PC-9 (cell line): ENCODE measurements around the gene HSPA12A. TPM values are rescaled to one million over a fixed set of nuclear protein-coding genes. Genes with fewer than 3 reads are reported as not detected.

Experiments
- BruUV-seq: library from RNA; stranded (reverse); fragments of 400-500 nt; replicated peaks from 2 replicates; lab custom pipeline; 2021; lab: Mats Ljungman, UMichigan
- CTCF ChIA-PET: fragments of 300-600 bp; sonication (Branson Sonifier 250); formaldehyde crosslinking; loops from one replicate; lab custom pipeline; 2022; ENCODE audit warnings: antibody characterized with exemption; lab: Charles Lee
- POLR2A ChIA-PET: fragments of 300-600 bp; sonication (Branson Sonifier 250); formaldehyde crosslinking; loops from one replicate; lab custom pipeline; 2022; ENCODE audit warnings: antibody characterized with exemption; ENCODE audit not compliant: unreplicated experiment; lab: Charles Lee
- DNase-seq, 2 experiments: peaks; one replicate each; pipeline versions ENCODE4 v3.0.0 to v3.0.0-alpha.2; 2015 to 2022; ENCODE audit warnings: mixed read lengths in 1 of 2
- H2AFZ ChIP-seq: fragments of 200-600 bp; sonication (generic); 2 replicates; pipeline ENCODE4 v1.8.1; 2017; ENCODE audit warnings: antibody characterized with exemption
- H3F3A ChIP-seq: fragments of 200-600 bp; sonication (generic); 2 replicates; pipeline ENCODE4 v1.8.1; 2017; ENCODE audit warnings: antibody characterized with exemption, mild to moderate bottlenecking, low read depth; ENCODE audit not compliant: insufficient read depth
- H3K27ac ChIP-seq: fragments of 200-600 bp; sonication (generic); 2 replicates; pipeline ENCODE4 v1.6.1; 2016; ENCODE audit warnings: mixed run types
- H3K27me3 ChIP-seq: fragments of 200-600 bp; sonication (generic); 2 replicates; pipeline ENCODE4 v1.6.1; 2016; ENCODE audit warnings: low read depth, mixed run types; ENCODE audit not compliant: insufficient read depth
- H3K36me3 ChIP-seq: fragments of 200-600 bp; sonication (generic); 2 replicates; pipeline ENCODE4 v1.6.1; 2016; ENCODE audit warnings: low read depth, mixed run types
- H3K4me1 ChIP-seq: fragments of 200-600 bp; sonication (generic); replicated peaks from 2 replicates; pipeline ENCODE4 v1.6.1; 2016; ENCODE audit warnings: mixed run types; ENCODE audit not compliant: insufficient read depth
- H3K4me2 ChIP-seq: fragments of 200-600 bp; sonication (generic); 2 replicates; pipeline ENCODE4 v1.6.1; 2017; ENCODE audit warnings: mixed run types
- H3K4me3 ChIP-seq: fragments of 200-600 bp; sonication (generic); 2 replicates; pipeline ENCODE4 v1.6.1; 2016; ENCODE audit warnings: mixed run types
- H3K79me2 ChIP-seq: fragments of 200-600 bp; sonication (generic); 2 replicates; pipeline ENCODE4 v1.6.1; 2017; ENCODE audit warnings: low read depth, mixed run types
- H3K9me2 ChIP-seq: fragments of 200-600 bp; sonication (generic); 2 replicates; pipeline ENCODE4 v1.8.1; 2017; ENCODE audit warnings: mild to moderate bottlenecking; ENCODE audit not compliant: insufficient read depth
- H3K9me3 ChIP-seq: fragments of 200-600 bp; sonication (generic); 2 replicates; pipeline ENCODE4 v1.8.1; 2016; ENCODE audit warnings: low read depth; ENCODE audit not compliant: insufficient read depth
- H4K20me1 ChIP-seq: fragments of 200-600 bp; sonication (generic); 2 replicates; pipeline ENCODE4 v1.8.1; 2017; ENCODE audit not compliant: insufficient read depth
- CTCF ChIP-seq: fragments of 200-600 bp; sonication (generic); conservative IDR thresholded peaks from 2 replicates; pipeline ENCODE4 v1.6.1; 2017; ENCODE audit warnings: mixed run types, antibody characterized with exemption, mild to moderate bottlenecking, moderate library complexity
- EZH2 ChIP-seq: fragments of 200-600 bp; sonication (generic); IDR thresholded peaks from 2 replicates; pipeline ENCODE4 v1.8.0; 2017; ENCODE audit warnings: antibody characterized with exemption, low read depth
- intact Hi-C: fragments of 100-400 bp; cut with micrococcal nuclease; formaldehyde crosslinking; loops from one replicate; pipeline ENCODE4 v1.10.0; 2022; ENCODE audit not compliant: unreplicated experiment
- total RNA-seq: library from RNA; stranded (reverse); gene quantifications from 2 replicates; pipeline ENCODE4 v1.2.3, GENCODE V29; 2021

The HSPA12A gene
- total RNA-seq, 1 experiment from 2014 or later = 12.1 TPM

GRCh38 chr10:116771101-116771958 lies 29.0 kb upstream of the HSPA12A start:
- Histone ChIP-seq H3K4me3 (no peak overlapping the region), H3K4me2 (peak overlapping the region; percentile 39; the same call in 1 of the 2 replicates), H3K27ac (peak overlapping the region; percentile 24; the same call in 1 of the 2 replicates), H4K20me1 (no peaks in the 10 kb centered on the region), H3F3A (peaks cover 9% of the 10 kb centered on the region; the same call in 1 of the 2 replicates), H3K79me2 (no peaks in the 10 kb centered on the region), H3K9me3 (no peaks in the 10 kb centered on the region), H3K9me2 (no peaks in the 10 kb centered on the region), H3K36me3 (no peaks in the 10 kb centered on the region), H2AFZ (no peak overlapping the region), H3K4me1 (peaks cover 71% of the 10 kb centered on the region), H3K27me3 (no peaks in the 10 kb centered on the region)
- ChIA-PET CTCF (no interaction called here), POLR2A (no interaction called here)
- intact Hi-C loops = no loop called here
- DNase-seq = no peak
- TF ChIP-seq EZH2 (no peak), CTCF (no peak)
- no TSS peak for BruUV-seq

GRCh38 chr10:116770281-116770680 lies 27.9 kb upstream of the HSPA12A start:
- TF ChIP-seq EZH2 = no peak
- TF ChIP-seq CTCF = no peak
- Histone ChIP-seq H3K36me3 (no peaks in the 10 kb centered on the region), H3K9me2 (no peaks in the 10 kb centered on the region), H3K27ac (no peak overlapping the region), H3K27me3 (no peaks in the 10 kb centered on the region), H4K20me1 (no peaks in the 10 kb centered on the region), H3K4me2 (no peak overlapping the region), H3K4me3 (no peak overlapping the region), H3F3A (peaks cover 9% of the 10 kb centered on the region; the same call in 1 of the 2 replicates), H3K9me3 (no peaks in the 10 kb centered on the region), H3K79me2 (no peaks in the 10 kb centered on the region), H3K4me1 (peaks cover 67% of the 10 kb centered on the region), H2AFZ (no peak overlapping the region)
- DNase-seq = no peak
- intact Hi-C loops = no loop called here
- POLR2A ChIA-PET = no interaction called here
- BruUV-seq = no TSS peak
- CTCF ChIA-PET = no interaction called here

- intact Hi-C loops = no loop called here
- no peaks in the 10 kb centered on the region for H3K27me3 ChIP-seq
- no peaks in the 10 kb centered on the region for H3K9me3 ChIP-seq
- ChIA-PET CTCF (no interaction called here), POLR2A (no interaction called here)
- H3K4me2 ChIP-seq = no peak overlapping the region
- no peak for DNase-seq
- TF ChIP-seq CTCF (no peak), EZH2 (no peak)
- no peaks in the 10 kb centered on the region for H3K36me3 ChIP-seq
- H4K20me1 ChIP-seq = no peaks in the 10 kb centered on the region
- no peaks in the 10 kb centered on the region for H3K79me2 ChIP-seq
- H3K4me1 ChIP-seq = peaks cover 63% of the 10 kb centered on the region
- H3K9me2 ChIP-seq = no peaks in the 10 kb centered on the region
- H2AFZ ChIP-seq = no peak overlapping the region
- H3F3A ChIP-seq = peaks cover 9% of the 10 kb centered on the region; the same call in 1 of the 2 replicates
- no peak overlapping the region for H3K4me3 ChIP-seq
- no peak overlapping the region for H3K27ac ChIP-seq
- BruUV-seq = no TSS peak
Measured at GRCh38 chr10:116769791-116770190, 27.4 kb upstream of the HSPA12A start.
